ENCODE data around the gene AASDH.
A peak's percentile ranks its signal among the peaks of the same experiment; 100 is the strongest.

The AASDH gene

GRCh38 chr4:56302760-56303159 lies 84.5 kb downstream of the AASDH start:
- Histone ChIP-seq H3K9ac (ENCODE audit: low read depth, low read length, poor library complexity, severe bottlenecking) (no peak overlapping the region), H3K4me1 (ENCODE audit: insufficient read depth, low read length, poor library complexity, severe bottlenecking) (no peaks in the 10 kb centered on the region), H3K4me3 (ENCODE audit: low read length, poor library complexity, severe bottlenecking) (no peak overlapping the region), H3K36me3 (ENCODE audit: insufficient read depth, low read length) (no peaks in the 10 kb centered on the region), H4K20me1 (ENCODE audit: insufficient read depth, low read length, poor library complexity, severe bottlenecking) (no peaks in the 10 kb centered on the region), H3K9me3 (ENCODE audit: insufficient read depth, low read depth, low read length) (no peaks in the 10 kb centered on the region), H3F3A (ENCODE audit: low read depth) (no peaks in the 10 kb centered on the region), H3K27me3 (ENCODE audit: insufficient read depth, low read length, poor library complexity, severe bottlenecking) (no peaks in the 10 kb centered on the region), H2AFZ (ENCODE audit: low read length) (no peak overlapping the region), H3K79me2 (ENCODE audit: insufficient read depth, low read length) (no peaks in the 10 kb centered on the region), H3K4me2 (ENCODE audit: low read depth, low read length, poor library complexity, severe bottlenecking) (no peak overlapping the region), H3K9me2 (replicated peaks; ENCODE audit: low read depth, low read length) (no peaks in the 10 kb centered on the region)
- TF ChIP-seq EZH2phosphoT487 (IDR thresholded peaks at IDR 0.05; ENCODE audit: borderline replicate concordance), result no peak
- TF ChIP-seq CTCF (conservative IDR thresholded peaks at IDR 0.05; ENCODE audit: low read length), result no peak

GRCh38 chr4:56301997-56302496 lies 85.2 kb downstream of the AASDH start:
- peak overlapping the region; percentile 47 for H3K4me2 ChIP-seq (ENCODE audit: low read depth, low read length, poor library complexity, severe bottlenecking)
- no peaks in the 10 kb centered on the region for H3K27me3 ChIP-seq (ENCODE audit: insufficient read depth, low read length, poor library complexity, severe bottlenecking)
- no peaks in the 10 kb centered on the region for H3K9me2 ChIP-seq (replicated peaks; ENCODE audit: low read depth, low read length)
- H3K9me3 ChIP-seq (ENCODE audit: insufficient read depth, low read depth, low read length), result no peaks in the 10 kb centered on the region
- H3K4me3 ChIP-seq (ENCODE audit: low read length, poor library complexity, severe bottlenecking), result no peak overlapping the region
- no peaks in the 10 kb centered on the region for H3K79me2 ChIP-seq (ENCODE audit: insufficient read depth, low read length)
- TF ChIP-seq CTCF (conservative IDR thresholded peaks at IDR 0.05; ENCODE audit: low read length), result no peak
- no peak for TF ChIP-seq EZH2phosphoT487 (IDR thresholded peaks at IDR 0.05; ENCODE audit: borderline replicate concordance)
- no peak overlapping the region for H3K9ac ChIP-seq (ENCODE audit: low read depth, low read length, poor library complexity, severe bottlenecking)
- peak overlapping the region; percentile 58; the same call in 1 of the 2 replicates for H2AFZ ChIP-seq (ENCODE audit: low read length)
- no peaks in the 10 kb centered on the region for H3K36me3 ChIP-seq (ENCODE audit: insufficient read depth, low read length)
- no peaks in the 10 kb centered on the region for H3F3A ChIP-seq (ENCODE audit: low read depth)
- no peaks in the 10 kb centered on the region for H4K20me1 ChIP-seq (ENCODE audit: insufficient read depth, low read length, poor library complexity, severe bottlenecking)
- H3K4me1 ChIP-seq (ENCODE audit: insufficient read depth, low read length, poor library complexity, severe bottlenecking), result no peaks in the 10 kb centered on the region

- Histone ChIP-seq H3K4me3 (ENCODE audit: low read length, poor library complexity, severe bottlenecking) (peak overlapping the region; percentile 17), H3K79me2 (ENCODE audit: insufficient read depth, low read length) (no peaks in the 10 kb centered on the region), H3K4me2 (ENCODE audit: low read depth, low read length, poor library complexity, severe bottlenecking) (peak overlapping the region; percentile 47), H3K27me3 (ENCODE audit: insufficient read depth, low read length, poor library complexity, severe bottlenecking) (no peaks in the 10 kb centered on the region), H3K9me3 (ENCODE audit: insufficient read depth, low read depth, low read length) (no peaks in the 10 kb centered on the region), H4K20me1 (ENCODE audit: insufficient read depth, low read length, poor library complexity, severe bottlenecking) (no peaks in the 10 kb centered on the region), H3K9ac (ENCODE audit: low read depth, low read length, poor library complexity, severe bottlenecking) (no peak overlapping the region), H3K9me2 (replicated peaks; ENCODE audit: low read depth, low read length) (no peaks in the 10 kb centered on the region), H3K36me3 (ENCODE audit: insufficient read depth, low read length) (no peaks in the 10 kb centered on the region), H3K4me1 (ENCODE audit: insufficient read depth, low read length, poor library complexity, severe bottlenecking) (no peaks in the 10 kb centered on the region), H3F3A (ENCODE audit: low read depth) (no peaks in the 10 kb centered on the region), H2AFZ (ENCODE audit: low read length) (peak overlapping the region; percentile 79)
- TF ChIP-seq EZH2phosphoT487 (IDR thresholded peaks at IDR 0.05; ENCODE audit: borderline replicate concordance) (no peak), CTCF (conservative IDR thresholded peaks at IDR 0.05; ENCODE audit: low read length) (peak; percentile 97)
These were observed 85.9 kb downstream of the AASDH start for GRCh38 chr4:56301181-56301996.

Measured in Loucy (cell line).